Mesothelial cell of epicardium (in vitro differentiated cells): ENCODE results near the gene AP3B1. TPM values are rescaled to one million over a fixed set of nuclear protein-coding genes. Genes with fewer than 3 reads are reported as not detected.

ENCODE experiments used
- DNase-seq, 2 experiments: peaks; one replicate each; pipeline ENCODE4 v3.0.0; 2021; ENCODE audit warnings: low spot score in 2 of 2; ENCODE audit not compliant: unreplicated experiment in 2 of 2
- H3K27ac Mint-ChIP-seq: 2 replicates; pipeline ENCODE4 v1.8.0; 2021; ENCODE audit warnings: mixed read lengths
- H3K27me3 Mint-ChIP-seq: 2 replicates; pipeline ENCODE4 v1.8.0; 2021; ENCODE audit warnings: low read depth, mixed read lengths
- H3K36me3 Mint-ChIP-seq: 2 replicates; pipeline ENCODE4 v1.8.0; 2021; ENCODE audit warnings: mixed read lengths
- H3K4me1 Mint-ChIP-seq: 2 replicates; pipeline ENCODE4 v1.8.0; 2021; ENCODE audit warnings: mixed read lengths
- H3K4me3 Mint-ChIP-seq: 2 replicates; pipeline ENCODE4 v1.8.0; 2021; ENCODE audit warnings: mild to moderate bottlenecking, moderate library complexity, mixed read lengths
- H3K9me3 Mint-ChIP-seq: 2 replicates; pipeline ENCODE4 v1.8.0; 2021; ENCODE audit warnings: mixed read lengths
- total RNA-seq: library from RNA; stranded (reverse); gene quantifications from 3 replicates; pipeline ENCODE4 v1.2.1, GENCODE V29; 2021
- TF ChIP-seq, protein P1 (sequence below): fragments of 200-600 bp; sonication (generic); IDR thresholded peaks from one replicate; pipeline ENCODE4 v1.5.0; 2021; ENCODE audit warnings: antibody characterized with exemption; ENCODE audit not compliant: unreplicated experiment

AP3B1 gene
- total RNA-seq, 1 donor from 2014 or later, result 50.6 TPM

DNA sequence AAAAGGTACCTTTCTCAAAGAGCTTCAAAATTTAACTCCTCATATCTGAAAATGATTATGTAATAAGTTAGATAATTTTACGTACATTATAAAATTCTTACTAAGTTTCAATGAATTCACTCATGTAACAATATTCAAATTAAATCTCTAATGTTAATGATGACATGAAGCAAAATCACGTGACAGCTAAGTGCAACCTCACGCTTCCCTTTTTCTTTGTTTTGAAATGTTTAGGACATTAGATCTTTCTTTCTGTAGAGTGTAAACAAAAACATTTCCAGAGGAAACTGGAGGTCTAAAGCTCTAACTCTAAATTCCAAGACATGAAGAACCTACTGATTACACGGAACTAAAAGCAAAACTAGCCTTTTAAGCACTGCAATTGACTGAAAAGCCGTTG, 291.0 kb downstream of the AP3B1 start:
- H3K27me3 Mint-ChIP-seq, result no peaks in the 10 kb centered on the region
- H3K9me3 Mint-ChIP-seq, result no peaks in the 10 kb centered on the region
- TF ChIP-seq, protein P1, sequence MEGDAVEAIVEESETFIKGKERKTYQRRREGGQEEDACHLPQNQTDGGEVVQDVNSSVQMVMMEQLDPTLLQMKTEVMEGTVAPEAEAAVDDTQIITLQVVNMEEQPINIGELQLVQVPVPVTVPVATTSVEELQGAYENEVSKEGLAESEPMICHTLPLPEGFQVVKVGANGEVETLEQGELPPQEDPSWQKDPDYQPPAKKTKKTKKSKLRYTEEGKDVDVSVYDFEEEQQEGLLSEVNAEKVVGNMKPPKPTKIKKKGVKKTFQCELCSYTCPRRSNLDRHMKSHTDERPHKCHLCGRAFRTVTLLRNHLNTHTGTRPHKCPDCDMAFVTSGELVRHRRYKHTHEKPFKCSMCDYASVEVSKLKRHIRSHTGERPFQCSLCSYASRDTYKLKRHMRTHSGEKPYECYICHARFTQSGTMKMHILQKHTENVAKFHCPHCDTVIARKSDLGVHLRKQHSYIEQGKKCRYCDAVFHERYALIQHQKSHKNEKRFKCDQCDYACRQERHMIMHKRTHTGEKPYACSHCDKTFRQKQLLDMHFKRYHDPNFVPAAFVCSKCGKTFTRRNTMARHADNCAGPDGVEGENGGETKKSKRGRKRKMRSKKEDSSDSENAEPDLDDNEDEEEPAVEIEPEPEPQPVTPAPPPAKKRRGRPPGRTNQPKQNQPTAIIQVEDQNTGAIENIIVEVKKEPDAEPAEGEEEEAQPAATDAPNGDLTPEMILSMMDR, result no peak
- H3K4me1 Mint-ChIP-seq, result peaks cover 12% of the 10 kb centered on the region
- H3K4me3 Mint-ChIP-seq, result no peak overlapping the region
- no peak for DNase-seq
- no peak overlapping the region for H3K27ac Mint-ChIP-seq
- peaks cover 15% of the 10 kb centered on the region for H3K36me3 Mint-ChIP-seq

DNA sequence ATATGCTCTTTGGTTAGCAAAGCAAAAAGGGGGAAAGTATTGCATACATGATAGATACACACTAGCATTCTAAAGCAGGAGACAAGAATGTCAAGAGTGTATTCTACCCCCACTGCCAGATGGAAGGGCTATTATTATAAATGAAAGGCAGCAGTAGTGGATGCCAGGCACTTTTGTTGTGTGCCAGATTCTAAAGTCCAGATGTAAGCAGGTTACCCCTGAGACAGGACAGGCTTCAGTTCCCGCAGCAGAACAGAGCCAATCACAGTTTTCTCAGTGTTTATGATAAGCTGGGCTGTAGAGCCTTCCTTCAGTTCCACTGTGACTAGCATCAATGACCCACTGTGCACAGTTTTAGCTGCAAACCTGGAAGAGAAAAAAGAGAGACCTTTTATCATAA, 291.8 kb downstream of the AP3B1 start:
- H3K27ac Mint-ChIP-seq, result no peak overlapping the region
- H3K9me3 Mint-ChIP-seq, result no peaks in the 10 kb centered on the region
- H3K27me3 Mint-ChIP-seq, result no peaks in the 10 kb centered on the region
- H3K4me3 Mint-ChIP-seq, result no peak overlapping the region
- H3K36me3 Mint-ChIP-seq, result peaks cover 15% of the 10 kb centered on the region
- DNase-seq, result no peak
- peaks cover 12% of the 10 kb centered on the region for H3K4me1 Mint-ChIP-seq
- TF ChIP-seq, protein P1, result no peak

DNA sequence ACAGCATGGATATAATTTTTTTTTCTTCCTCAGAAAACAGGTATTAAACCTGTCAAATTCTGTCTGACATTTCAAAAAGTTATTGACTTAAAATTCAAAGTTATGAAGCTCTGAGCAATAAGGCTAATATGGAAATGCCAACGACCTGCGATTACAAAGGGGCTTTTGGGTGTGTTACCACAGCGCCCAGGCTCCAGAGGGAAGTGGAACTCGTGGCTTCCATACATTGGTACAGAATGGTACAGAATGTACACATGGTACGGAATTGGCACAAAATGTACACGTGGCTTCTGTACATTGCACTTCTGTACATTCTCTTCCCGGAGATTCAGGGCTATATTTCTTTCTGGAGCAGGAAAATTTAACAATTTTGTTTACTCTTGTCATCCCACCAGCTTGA, 293.3 kb downstream of the AP3B1 start:
- TF ChIP-seq, protein P1, result no peak
- Mint-ChIP-seq H3K4me3 (no peak overlapping the region), H3K36me3 (peaks cover 21% of the 10 kb centered on the region), H3K4me1 (peaks cover 12% of the 10 kb centered on the region), H3K9me3 (no peaks in the 10 kb centered on the region), H3K27ac (no peak overlapping the region), H3K27me3 (no peaks in the 10 kb centered on the region)
- no peak for DNase-seq

DNA sequence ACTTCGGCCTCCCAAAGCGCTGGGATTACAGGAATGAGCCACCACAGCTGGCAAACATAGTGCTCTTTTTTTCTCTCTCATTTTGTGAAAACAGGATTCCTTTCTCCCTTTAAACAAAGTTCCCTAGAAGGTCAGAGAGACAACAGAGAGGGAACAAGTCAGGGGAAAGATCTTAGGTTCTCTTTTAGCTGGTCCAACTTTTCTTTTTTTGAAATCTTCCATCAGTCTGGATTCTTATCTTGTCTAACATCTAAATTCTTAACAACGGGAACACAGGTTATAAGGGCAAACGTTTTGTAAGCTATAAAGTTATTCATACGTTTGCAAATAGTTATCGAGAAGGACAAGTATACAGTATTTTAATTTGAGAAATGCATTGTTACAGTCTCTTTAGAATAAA, 294.3 kb downstream of the AP3B1 start:
- no peak overlapping the region for H3K27ac Mint-ChIP-seq
- TF ChIP-seq, protein P1, result no peak
- peaks cover 15% of the 10 kb centered on the region for H3K4me1 Mint-ChIP-seq
- peaks cover 21% of the 10 kb centered on the region for H3K36me3 Mint-ChIP-seq
- no peak overlapping the region for H3K4me3 Mint-ChIP-seq
- no peaks in the 10 kb centered on the region for H3K9me3 Mint-ChIP-seq
- DNase-seq, result no peak
- H3K27me3 Mint-ChIP-seq, result no peaks in the 10 kb centered on the region

DNA sequence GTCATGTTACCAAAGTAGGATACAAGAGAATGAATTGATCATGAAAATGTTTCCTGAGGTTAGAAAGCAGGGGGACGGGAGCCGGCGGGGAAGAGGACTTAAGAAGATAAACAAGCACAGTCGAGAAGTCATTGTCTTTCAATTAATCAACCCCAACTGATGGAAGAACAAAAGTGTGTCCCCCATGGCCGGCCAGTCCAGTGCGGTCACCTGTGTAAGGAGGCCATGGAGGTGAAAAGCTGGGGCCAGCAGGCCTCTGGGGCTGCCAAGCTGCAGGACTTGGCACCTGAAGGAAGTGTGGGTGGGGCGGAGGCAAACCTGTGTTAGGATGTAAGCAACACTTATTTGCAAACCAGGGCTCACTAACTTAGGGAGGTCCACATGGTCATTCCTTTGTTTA, 295.1 kb downstream of the AP3B1 start:
- Mint-ChIP-seq H3K27me3 (peaks cover 3% of the 10 kb centered on the region), H3K9me3 (no peaks in the 10 kb centered on the region), H3K4me1 (peaks cover 15% of the 10 kb centered on the region), H3K36me3 (peaks cover 21% of the 10 kb centered on the region), H3K27ac (no peak overlapping the region), H3K4me3 (no peak overlapping the region)
- DNase-seq, result no peak
- TF ChIP-seq, protein P1, result no peak

DNA sequence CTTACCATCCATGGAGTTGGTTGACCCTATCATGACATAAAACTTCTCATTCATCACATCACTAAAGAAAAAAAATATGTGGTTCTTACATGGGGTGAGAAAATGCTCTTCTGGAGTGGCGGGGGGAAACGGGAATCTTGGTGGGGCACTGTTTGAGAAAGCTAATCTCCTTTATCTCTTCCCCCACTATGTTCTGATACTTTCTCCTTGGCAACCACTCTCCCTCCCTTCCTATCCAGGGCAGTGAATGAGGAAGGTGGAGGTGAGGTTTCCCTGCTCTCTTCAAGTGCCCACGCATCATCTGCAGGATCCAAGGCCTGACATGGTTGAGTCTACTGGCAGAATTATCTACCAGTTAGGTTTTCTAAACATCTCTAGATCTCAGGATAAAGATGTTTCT, 297.6 kb downstream of the AP3B1 start:
- Mint-ChIP-seq H3K27me3 (peaks cover 3% of the 10 kb centered on the region), H3K27ac (no peak overlapping the region), H3K4me3 (no peak overlapping the region), H3K4me1 (peaks cover 12% of the 10 kb centered on the region), H3K36me3 (peaks cover 21% of the 10 kb centered on the region), H3K9me3 (no peaks in the 10 kb centered on the region)
- TF ChIP-seq, protein P1, result no peak
- no peak for DNase-seq
